ELF-1 (cell line): ENCODE measurements around the gene PDXDC1.
A peak's percentile ranks its signal among the peaks of the same experiment; 100 is the strongest.
"Not testable (repeated sequence)": the region's sequence is repeated elsewhere in the genome, so short reads cannot be mapped to it uniquely, and the experiment has no call there.

Source experiments
- DNase-seq: peaks from one replicate; pipeline ENCODE4 v3.0.0-alpha.2; 2016; ENCODE audit warnings: low read depth, low spot score

PDXDC1 gene

DNA sequence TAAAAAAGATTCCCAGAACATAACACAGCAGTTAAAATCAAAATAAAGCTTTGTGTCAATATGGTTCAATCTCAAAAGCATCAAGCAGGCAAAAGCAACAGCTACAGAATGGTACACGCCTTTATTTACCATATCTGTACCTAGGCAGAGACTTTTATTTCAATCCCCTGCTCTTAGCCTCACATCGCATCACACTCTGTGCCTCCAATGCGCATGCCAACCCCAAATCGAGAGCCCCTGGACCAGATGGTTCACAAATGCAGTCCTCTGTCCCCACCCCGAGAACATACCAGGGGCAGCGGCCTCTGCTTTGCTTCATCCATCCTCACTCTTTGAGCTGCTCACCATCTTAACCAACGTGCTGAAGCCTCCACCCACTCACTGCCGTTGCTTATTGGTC is 91.9 kb downstream of the PDXDC1 start:
- not testable (repeated sequence) for DNase-seq

DNA sequence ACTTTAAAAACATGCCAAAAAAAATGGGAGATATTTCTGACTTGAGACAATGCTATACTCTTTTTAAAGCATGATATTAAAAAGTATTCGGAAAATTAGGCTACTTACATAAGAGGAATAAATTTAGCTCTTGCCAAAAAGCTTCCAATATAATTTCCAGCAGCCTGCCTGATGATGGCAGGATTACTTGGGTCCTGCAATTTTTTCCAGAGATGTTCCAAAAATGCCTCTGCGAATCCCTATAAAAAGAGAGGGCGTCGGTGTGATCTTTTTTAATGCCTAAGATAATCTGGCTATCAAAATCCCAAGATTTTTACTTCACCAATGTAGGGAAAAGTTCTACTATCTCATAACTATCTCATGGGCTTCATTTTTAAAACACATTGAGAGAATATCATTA is 96.2 kb downstream of the PDXDC1 start:
- DNase-seq: not testable (repeated sequence)

DNA sequence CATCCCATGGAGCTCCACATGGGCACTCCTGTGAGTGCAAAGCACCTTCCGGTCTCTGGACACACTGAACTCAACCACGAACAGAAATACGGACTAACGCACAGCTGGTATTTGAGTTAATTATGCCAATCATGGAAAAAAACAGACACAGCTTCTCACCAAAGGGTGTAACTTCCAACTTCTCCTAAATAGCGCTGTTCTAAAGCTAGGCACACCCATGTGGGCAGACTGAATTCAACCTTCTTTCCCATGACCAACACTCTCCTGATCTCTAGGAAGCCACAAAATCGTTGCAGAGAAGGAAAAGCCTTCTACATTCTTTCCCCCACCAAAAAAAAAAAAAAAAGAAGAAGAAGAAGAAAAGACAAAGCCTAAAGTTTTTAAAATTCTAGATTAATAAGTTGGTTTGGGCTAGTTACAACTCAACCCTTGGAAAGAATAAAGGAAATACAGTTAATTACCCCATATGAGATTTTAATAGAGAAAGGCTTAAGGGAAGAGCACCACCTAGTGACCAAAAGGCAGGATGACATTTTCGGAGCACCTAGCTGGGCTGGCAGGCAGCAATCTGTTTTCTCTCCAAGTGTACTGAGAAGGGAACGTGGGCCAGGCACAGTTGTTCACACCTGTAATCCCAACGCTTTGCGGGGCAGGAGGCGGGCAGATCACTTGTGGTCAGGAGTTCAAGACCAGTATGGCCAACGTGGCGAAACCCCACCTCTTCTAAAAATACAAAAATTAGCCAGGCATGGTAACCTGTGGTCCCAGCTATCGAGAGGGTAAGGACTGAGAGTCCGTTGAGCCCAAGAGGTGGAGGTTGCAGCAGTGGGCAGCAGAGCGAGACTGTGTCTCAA is 97.3 kb downstream of the PDXDC1 start:
- not testable (repeated sequence) for DNase-seq

- DNase-seq: no peak
These were observed 98.3 kb downstream of the PDXDC1 start for GRCh38 chr16:15073101-15073500.

GRCh38 chr16:15076161-15076560 is 101.3 kb downstream of the PDXDC1 start:
- not testable (repeated sequence) for DNase-seq

DNA sequence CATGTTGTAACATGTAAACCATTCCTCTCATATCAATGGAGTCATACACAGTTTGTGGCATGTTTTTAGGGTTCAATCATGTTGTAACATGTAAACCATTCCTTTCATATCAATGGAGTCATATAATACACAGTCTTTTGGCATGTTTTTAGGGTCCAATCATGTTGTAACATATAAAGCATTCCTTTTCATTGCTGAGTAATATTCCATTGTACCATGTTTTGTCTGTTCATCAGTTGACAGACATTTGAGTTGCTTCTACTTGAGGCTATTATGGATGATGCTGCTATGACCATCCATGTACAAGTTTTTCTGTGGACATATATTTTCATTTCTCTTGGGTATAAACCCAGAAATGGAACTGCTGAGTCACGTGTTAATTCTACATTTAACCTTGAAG is 106.1 kb downstream of the PDXDC1 start:
- not testable (repeated sequence) for DNase-seq

- not testable (repeated sequence) for DNase-seq
These were observed 108.0 kb downstream of the PDXDC1 start for GRCh38 chr16:15082788-15083187.

- not testable (repeated sequence) for DNase-seq
These were observed 115.9 kb downstream of the PDXDC1 start for GRCh38 chr16:15090663-15091269.

GRCh38 chr16:15093571-15093954 is 118.7 kb downstream of the PDXDC1 start:
- not testable (repeated sequence) for DNase-seq

- DNase-seq: peak; percentile 95
These were observed 119.4 kb downstream of the PDXDC1 start, which contains the start of gene RRN3 for GRCh38 chr16:15093955-15094827. Gene RRN3, minus strand, starts transcription at chr16:15094272. Its CDS starts 39 bp downstream, at chr16:15094233.

- not testable (repeated sequence) for DNase-seq
These were observed 121.8 kb downstream of the PDXDC1 start for GRCh38 chr16:15096583-15096972.

DNA sequence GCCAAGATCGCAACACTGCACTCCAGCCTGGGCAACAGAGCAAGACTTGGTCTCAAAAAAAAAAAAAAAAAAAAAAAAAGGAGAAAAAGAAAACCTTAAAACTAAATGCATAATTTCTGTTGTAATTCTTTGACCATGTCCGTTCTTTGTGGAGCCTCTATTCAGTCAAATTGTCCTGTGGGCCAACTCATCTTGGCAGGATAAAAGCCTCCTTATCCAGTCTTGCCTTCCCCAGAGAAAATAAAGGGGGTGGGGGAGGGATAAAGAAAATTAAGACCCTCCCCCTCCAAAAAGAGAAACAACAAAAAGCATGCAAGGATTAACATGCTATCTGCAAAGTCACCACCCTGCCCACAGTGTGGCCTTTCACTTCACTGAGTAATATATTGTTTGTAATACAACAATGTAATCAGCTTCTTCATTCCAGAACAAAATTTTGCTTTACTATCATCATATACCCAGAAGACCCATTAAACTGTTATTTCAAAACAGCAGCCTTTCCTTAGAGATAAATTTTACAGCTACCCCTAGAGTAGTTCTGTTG is 124.6 kb downstream of the PDXDC1 start:
- DNase-seq: not testable (repeated sequence)

DNA sequence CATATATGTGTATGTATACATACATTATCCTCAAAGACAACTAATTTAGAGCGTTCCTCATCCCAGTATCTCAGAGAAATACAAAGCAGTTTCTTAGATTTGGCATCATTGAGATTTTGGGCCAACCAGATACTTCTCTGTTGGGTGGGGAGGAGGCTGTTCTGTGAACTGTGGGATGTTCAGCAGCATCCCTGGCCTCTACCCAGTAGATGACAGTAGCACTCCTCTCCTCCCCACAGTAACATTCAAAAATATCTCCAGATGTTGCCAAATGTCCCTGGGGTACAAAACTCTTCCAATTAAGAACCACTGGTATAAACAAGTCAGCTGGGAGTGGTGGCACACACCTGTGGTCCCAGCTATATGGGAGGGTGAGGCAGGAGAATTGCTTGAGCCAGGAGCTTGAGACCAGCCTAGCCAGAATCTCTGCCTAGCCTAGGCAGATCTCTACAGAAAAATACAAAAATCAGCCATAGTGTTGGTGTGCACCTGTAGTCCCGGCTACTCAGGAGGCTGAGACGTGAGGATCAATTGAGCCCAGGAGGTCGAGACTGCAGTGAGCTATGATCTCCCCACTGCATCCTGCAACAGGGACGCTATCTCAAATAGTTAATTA is 125.7 kb downstream of the PDXDC1 start:
- DNase-seq: not testable (repeated sequence)

DNA sequence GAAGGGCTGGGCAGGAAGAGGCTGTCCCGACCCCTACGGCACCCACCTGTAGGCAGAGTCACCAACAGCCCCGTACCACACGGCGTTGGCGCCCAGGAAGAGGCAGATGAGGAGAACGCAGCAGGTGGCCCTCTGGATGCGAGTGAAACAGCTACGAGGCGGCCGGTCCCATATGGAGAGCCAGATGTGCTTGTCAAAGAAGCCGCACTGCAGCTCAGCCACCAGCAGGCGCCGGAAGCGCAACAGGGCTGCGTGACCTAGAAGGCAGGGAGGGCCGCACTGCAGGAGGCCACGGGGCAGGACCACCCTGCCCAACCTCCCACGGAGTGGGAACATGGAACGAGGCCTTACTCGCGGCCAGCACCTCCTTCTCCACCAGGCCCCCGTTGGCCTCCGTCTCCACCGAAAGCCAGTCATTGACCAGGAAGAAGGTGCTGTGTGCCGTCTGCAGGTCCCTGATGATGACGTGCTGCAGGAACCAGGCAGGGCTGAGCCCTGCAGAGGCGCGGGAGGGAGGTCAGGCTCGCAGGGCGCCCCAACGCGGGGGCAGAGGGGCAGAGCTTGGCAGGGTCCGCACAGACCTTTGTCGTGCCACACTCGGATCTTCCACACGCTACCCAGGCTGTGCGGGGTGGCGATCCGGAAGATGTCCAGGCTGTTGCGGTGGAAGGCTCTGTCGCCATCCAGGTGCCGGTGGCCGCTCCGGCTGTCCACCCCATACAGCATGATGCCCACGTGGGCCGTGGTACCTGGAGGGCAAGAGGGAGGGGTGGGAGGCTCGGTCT is 153.0 kb downstream of the PDXDC1 start:
- not testable (repeated sequence) for DNase-seq

GRCh38 chr16:15130256-15130932 is 155.6 kb downstream of the PDXDC1 start:
- DNase-seq: not testable (repeated sequence)

GRCh38 chr16:15130943-15131700 is 156.3 kb downstream of the PDXDC1 start:
- not testable (repeated sequence) for DNase-seq

- DNase-seq: not testable (repeated sequence)
These were observed 158.0 kb downstream of the PDXDC1 start for GRCh38 chr16:15132719-15133428.

DNA sequence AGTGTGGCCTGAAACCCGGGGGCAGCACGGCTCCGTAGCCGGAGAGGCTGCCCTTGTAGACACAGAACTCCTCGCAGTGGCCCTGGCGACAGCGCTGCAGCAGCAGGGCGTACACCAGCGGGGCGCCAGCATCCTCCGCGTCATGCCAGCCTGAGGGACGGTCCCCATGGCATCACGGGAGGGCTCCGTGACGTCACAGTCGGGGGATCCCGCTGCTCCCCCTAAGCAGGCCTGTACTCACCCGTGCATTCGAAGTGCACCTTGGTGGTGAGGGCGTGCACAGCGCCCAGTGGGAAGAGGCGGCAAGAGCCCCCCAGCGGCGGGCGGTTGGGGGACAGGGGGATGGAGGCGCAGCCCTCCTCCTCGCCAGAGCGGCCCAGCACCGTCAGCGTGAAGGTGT is 158.7 kb downstream of the PDXDC1 start:
- DNase-seq: not testable (repeated sequence)
